Esophagus muscularis mucosa (tissue), 3 donors: ENCODE data around the gene TMEFF2.

Experiments
- POLR2A ChIP-seq: fragments of 450-650 bp; IDR thresholded peaks from one replicate; pipeline ENCODE4 v1.6.1; 2017; ENCODE audit warnings: antibody characterized with exemption, moderate library complexity, mild to moderate bottlenecking, low read depth
- POLR2AphosphoS5 ChIP-seq, 2 donors: sonication (generic); formaldehyde crosslinking; IDR thresholded peaks; one replicate each; pipeline ENCODE4 v1.6.1; 2017; ENCODE audit warnings: antibody characterized with exemption in 2 of 2
- TF ChIP-seq, protein P1 (sequence below), 3 experiments: fragments of 200-600 bp in 2 of 3; fragments of 450-650 bp in 1 of 3; sonication (generic) in 2 of 3; IDR thresholded peaks; one replicate each; pipeline ENCODE4 v1.5.1; 2017 to 2019; ENCODE audit warnings: antibody characterized with exemption in 3 of 3, mild to moderate bottlenecking in 2 of 3, moderate library complexity in 1 of 3

DNA sequence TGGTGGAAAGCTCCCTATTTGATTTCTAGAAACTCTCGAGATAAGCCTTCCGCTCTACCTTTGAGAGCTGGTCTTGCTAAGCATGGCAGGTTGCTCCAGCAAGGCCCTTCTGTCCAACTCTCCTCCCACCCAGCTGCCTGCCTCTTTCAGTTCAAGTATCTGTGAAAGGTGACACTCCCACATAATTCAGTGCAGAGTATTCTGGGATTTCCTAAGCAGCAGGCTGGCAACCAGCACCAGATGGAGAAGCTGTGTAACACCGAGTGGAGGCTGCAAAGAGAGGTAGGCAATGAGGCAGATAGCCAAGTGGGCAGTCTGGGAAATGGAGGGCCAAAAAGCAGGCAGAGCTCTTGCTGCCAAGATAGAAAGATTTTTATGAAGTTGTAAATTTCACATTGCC, 259.5 kb downstream of the TMEFF2 start:
- TF ChIP-seq POLR2A (no peak), POLR2AphosphoS5 (IDR thresholded peaks at IDR 0.05) (no peak)
- TF ChIP-seq, protein P1, sequence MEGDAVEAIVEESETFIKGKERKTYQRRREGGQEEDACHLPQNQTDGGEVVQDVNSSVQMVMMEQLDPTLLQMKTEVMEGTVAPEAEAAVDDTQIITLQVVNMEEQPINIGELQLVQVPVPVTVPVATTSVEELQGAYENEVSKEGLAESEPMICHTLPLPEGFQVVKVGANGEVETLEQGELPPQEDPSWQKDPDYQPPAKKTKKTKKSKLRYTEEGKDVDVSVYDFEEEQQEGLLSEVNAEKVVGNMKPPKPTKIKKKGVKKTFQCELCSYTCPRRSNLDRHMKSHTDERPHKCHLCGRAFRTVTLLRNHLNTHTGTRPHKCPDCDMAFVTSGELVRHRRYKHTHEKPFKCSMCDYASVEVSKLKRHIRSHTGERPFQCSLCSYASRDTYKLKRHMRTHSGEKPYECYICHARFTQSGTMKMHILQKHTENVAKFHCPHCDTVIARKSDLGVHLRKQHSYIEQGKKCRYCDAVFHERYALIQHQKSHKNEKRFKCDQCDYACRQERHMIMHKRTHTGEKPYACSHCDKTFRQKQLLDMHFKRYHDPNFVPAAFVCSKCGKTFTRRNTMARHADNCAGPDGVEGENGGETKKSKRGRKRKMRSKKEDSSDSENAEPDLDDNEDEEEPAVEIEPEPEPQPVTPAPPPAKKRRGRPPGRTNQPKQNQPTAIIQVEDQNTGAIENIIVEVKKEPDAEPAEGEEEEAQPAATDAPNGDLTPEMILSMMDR (IDR thresholded peaks at IDR 0.05): no peak
